GM18867 (cell line): ENCODE measurements around the gene JARID2.

ENCODE experiments used
- ATAC-seq: cut with Tn5 transposase; IDR thresholded peaks from one replicate; pipeline ENCODE4 v1.9.1; 2021; ENCODE audit warnings: mild to moderate bottlenecking, moderate library complexity; ENCODE audit not compliant: unreplicated experiment

Gene JARID2

GRCh38 chr6:15246666-15247499 lies 1.0 kb downstream of the JARID2 start:
- ATAC-seq = no peak

GRCh38 chr6:15247500-15248450 lies 1.9 kb downstream of the JARID2 start:
- ATAC-seq = peak; percentile 16

GRCh38 chr6:15248451-15249370 lies 2.8 kb downstream of the JARID2 start:
- peak; percentile 35 for ATAC-seq

- no peak for ATAC-seq
These were observed 3.6 kb downstream of the JARID2 start for GRCh38 chr6:15249371-15250019.

GRCh38 chr6:15250187-15251168 lies 4.6 kb downstream of the JARID2 start:
- no peak for ATAC-seq

- ATAC-seq = no peak
These were observed 6.3 kb downstream of the JARID2 start for GRCh38 chr6:15252195-15252594.

- ATAC-seq = no peak
These were observed 7.5 kb downstream of the JARID2 start for GRCh38 chr6:15253203-15254022.

GRCh38 chr6:15254070-15254975 lies 8.5 kb downstream of the JARID2 start:
- ATAC-seq = peak; percentile 32

- ATAC-seq = peak; percentile 79
These were observed 9.6 kb downstream of the JARID2 start for GRCh38 chr6:15255481-15255880.

GRCh38 chr6:15255909-15256395 lies 10.1 kb downstream of the JARID2 start:
- ATAC-seq = no peak

- ATAC-seq = no peak
These were observed 10.8 kb downstream of the JARID2 start for GRCh38 chr6:15256538-15257271.

GRCh38 chr6:15257357-15258132 lies 11.7 kb downstream of the JARID2 start:
- no peak for ATAC-seq

GRCh38 chr6:15259766-15260098 lies 13.9 kb downstream of the JARID2 start:
- ATAC-seq = no peak

GRCh38 chr6:15260099-15260821 lies 14.4 kb downstream of the JARID2 start:
- ATAC-seq = no peak

GRCh38 chr6:15263780-15264374 lies 18.0 kb downstream of the JARID2 start:
- no peak for ATAC-seq
